K562 treated with DMSO at 1 percent for 48 hours (cell line): Measurements from ENCODE around the gene SNX6. TPM values are rescaled to one million over a fixed set of nuclear protein-coding genes. Genes with fewer than 3 reads are reported as not detected.

ENCODE experiments used
- total RNA-seq: library from RNA; unstranded; fragments of 300-600 nt; gene quantifications from 2 replicates; pipeline ENCODE4 v1.2.3, GENCODE V29; 2022; ENCODE audit warnings: low replicate concordance; ENCODE audit errors: extremely low read depth

The SNX6 gene
- not detected in 2 replicates for total RNA-seq

DNA sequence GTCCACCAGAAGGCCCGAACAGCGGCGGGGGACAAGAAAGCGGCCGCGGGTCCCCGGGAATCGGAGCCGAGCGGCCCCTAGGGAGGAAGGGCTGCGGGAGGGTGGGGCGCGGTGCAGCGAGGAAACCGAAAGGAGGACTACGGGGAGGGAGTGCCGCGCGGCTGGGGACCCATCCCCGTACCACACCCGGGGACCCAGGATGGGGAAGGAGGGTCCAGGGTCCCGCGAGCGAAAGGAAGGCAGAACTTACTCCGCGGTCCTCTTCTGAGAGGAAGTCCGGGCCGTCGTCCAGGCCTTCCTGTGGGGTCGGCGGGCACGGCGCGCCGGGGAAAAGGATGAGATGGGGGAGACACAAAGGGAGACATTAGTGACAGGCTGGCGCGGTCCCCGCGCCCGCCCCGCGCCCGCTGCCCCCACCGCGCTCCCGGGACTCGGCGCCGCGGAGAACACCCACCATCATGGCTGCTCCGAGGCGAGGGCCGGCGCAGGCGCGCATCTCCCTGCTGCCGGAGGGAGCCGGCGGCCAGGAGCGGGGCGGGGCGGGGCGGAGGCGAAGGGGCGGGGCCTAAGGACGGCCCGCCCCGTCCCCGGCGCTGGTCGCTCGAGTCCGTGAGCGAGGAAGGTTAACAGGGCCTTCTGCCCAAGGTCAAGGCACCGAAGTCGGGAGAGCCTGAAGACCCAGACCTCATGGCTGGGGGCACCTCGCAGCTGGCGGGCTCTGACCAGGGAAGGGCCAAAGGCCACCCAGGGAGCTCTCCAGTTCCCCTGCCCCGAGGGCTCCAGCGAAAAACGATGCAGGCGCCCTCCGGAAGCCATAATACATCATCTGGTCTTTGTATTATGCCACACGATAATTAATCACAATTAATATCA is at the start of gene SNX6:
SNX6 (minus strand) TSS at position 492 of the 873 bp plus-strand sequence; CDS start at position 460, 32 bp downstream.

DNA sequence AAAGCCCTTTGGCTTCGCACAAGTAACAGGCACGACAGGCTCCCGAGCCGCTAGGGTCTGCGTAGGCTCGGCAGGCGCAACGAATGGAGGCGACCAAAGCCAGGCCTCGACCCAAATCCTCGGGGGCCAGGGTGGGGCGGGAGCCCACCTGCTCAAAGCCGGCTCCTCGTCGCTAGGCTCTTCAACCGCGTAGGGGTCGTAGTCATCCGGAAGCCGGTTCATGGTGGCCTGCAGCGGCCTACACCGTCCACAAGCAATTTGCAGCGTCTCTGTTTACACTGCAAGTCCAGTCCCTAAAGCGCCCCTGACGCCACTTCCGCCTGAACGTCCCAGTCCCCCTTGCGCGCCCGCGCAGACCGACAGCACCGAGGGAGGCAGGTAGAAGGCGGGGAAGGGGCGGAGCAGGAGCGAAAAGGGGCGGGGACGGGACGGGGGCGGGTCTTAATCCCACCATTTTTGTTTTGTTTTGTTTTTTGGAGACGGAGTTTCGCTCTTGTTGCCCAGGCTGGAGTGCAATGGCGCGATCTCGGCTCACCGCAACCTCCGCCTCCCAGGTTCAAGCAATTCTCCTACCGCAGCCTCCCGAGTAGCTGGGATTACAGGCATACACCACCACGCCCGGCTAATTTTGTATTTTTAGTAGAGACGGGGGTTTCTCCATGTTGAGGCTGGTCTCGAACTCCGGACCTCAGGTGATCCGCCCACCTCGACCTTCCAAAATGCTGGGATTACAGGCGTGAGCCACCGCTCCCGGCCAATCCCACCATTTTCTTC is 90.4 kb downstream of the SNX6 start, which contains the start of gene EAPP:
EAPP (minus strand) TSS at position 295 of the 774 bp plus-strand sequence; CDS start at position 222, 73 bp downstream.

Other genes with a start within 250 kb of the SNX6 start
- gene SPTSSA, start 167.9 kb downstream of the SNX6 start, total RNA-seq, result not detected in 2 replicates
- not detected in 2 replicates for gene EAPP, start 90.4 kb downstream of the SNX6 start, total RNA-seq
- not detected in 2 replicates for gene CFL2, start 84.4 kb upstream of the SNX6 start, total RNA-seq
- not detected in 2 replicates for gene BAZ1A, start 245.2 kb upstream of the SNX6 start, total RNA-seq